ENCODE data around the gene PACRG.

GRCh38 chr6:162862462-162862861 lies 134.7 kb downstream of the PACRG start:
- no peak for TF ChIP-seq CTCF (IDR thresholded peaks at IDR 0.05)
- no peak for TF ChIP-seq POLR2AphosphoS5 (IDR thresholded peaks at IDR 0.05)
- TF ChIP-seq POLR2A (IDR thresholded peaks at IDR 0.05): no peak
